Testis (tissue), 3 donors: ENCODE results near the gene CERK. TPM values are rescaled to one million over a fixed set of nuclear protein-coding genes. Genes with fewer than 3 reads are reported as not detected.

ENCODE experiments used
- DNase-seq: peaks from one replicate; pipeline ENCODE4 v3.0.0-alpha.2; 2019
- H3K27ac ChIP-seq, 2 donors: fragments of 200-600 bp; sonication (generic); one replicate each; pipeline ENCODE4 v1.5.1; 2019
- H3K27me3 ChIP-seq: fragments of 200-600 bp; sonication (generic); one replicate; pipeline ENCODE4 v1.5.1; 2019
- H3K36me3 ChIP-seq: fragments of 200-600 bp; sonication (generic); one replicate; pipeline ENCODE4 v1.5.1; 2017; ENCODE audit warnings: low read depth; ENCODE audit errors: missing control alignments
- H3K4me1 ChIP-seq: fragments of 200-600 bp; sonication (generic); one replicate; pipeline ENCODE4 v1.5.1; 2019
- H3K4me3 ChIP-seq, 2 donors: fragments of 200-600 bp; sonication (generic); one replicate each; pipeline ENCODE4 v1.5.1; 2017 to 2019
- H3K9me3 ChIP-seq: fragments of 200-600 bp; sonication (generic); one replicate; pipeline ENCODE4 v1.5.1; 2017
- CTCF ChIP-seq, 3 experiments: fragments of 450-650 bp in 2 of 3; fragments of 200-600 bp in 1 of 3; sonication (generic) in 1 of 3; IDR thresholded peaks; one replicate each; pipeline ENCODE4 v1.5.1; 2016 to 2019; ENCODE audit warnings: antibody characterized with exemption in 3 of 3, mild to moderate bottlenecking in 2 of 3, moderate library complexity in 1 of 3
- POLR2A ChIP-seq: fragments of 450-650 bp; IDR thresholded peaks from one replicate; pipeline ENCODE4 v1.6.1; 2017; ENCODE audit warnings: antibody characterized with exemption, mild to moderate bottlenecking, moderate library complexity
- WGBS, 2 donors: methylation state at CpG; one replicate each; pipeline ENCODE4 v1.1.5; 2018; 5-methylcytosine and 5-hydroxymethylcytosine counted together
- intact Hi-C: fragments of 100-400 bp; cut with DNase I; formaldehyde crosslinking; loops from one replicate; pipeline ENCODE4 v1.15.1; 2023; ENCODE audit warnings: low total_unique reads
- polyA plus RNA-seq: library from polyadenylated mRNA; stranded (reverse); fragments of 350-450 nt; fragmentation: Illumina TruSeq; extraction: RNeasy Lipid Tissue Mini Kit (QIAGEN cat#74804); gene quantifications from one replicate; pipeline ENCODE4 v1.2.3, GENCODE V29; 2014; ENCODE audit warnings: low read depth, low replicate concordance; ENCODE audit not compliant: insufficient read depth
- total RNA-seq, 2 donors: library from RNA; depleted of rRNA; stranded (reverse); fragments of >200 nt; gene quantifications; one replicate each; pipeline ENCODE4 v1.2.3, GENCODE V29; 2016

Gene CERK
- total and polyA plus RNA-seq, 3 donors from 2014 or later = 14.0 to 21.3 (median 17.0) TPM

- Histone ChIP-seq H3K4me3 (no peak overlapping the region), H3K9me3 (no peaks in the 10 kb centered on the region), H3K36me3 (no peaks in the 10 kb centered on the region), H3K27ac (no peak overlapping the region), H3K4me1 (no peaks in the 10 kb centered on the region), H3K27me3 (no peaks in the 10 kb centered on the region)
- intact Hi-C loops = no loop called here
- 90 to 94% methylated on average over 8 to 14 of the region's 14 CpGs for WGBS, 2 donors
- no peak for DNase-seq
- no peak for TF ChIP-seq POLR2A
- no peak for TF ChIP-seq CTCF (IDR thresholded peaks at IDR 0.05)
Measured at GRCh38 chr22:46659059-46659790, 78.8 kb downstream of the CERK start.

GRCh38 chr22:46657996-46658947 is 79.8 kb downstream of the CERK start:
- 94 to 96% methylated on average over 28 to 37 of the region's 37 CpGs for WGBS, 2 donors
- Histone ChIP-seq H3K4me3 (no peak overlapping the region), H3K27ac (no peak overlapping the region), H3K9me3 (no peaks in the 10 kb centered on the region), H3K36me3 (no peaks in the 10 kb centered on the region), H3K27me3 (no peaks in the 10 kb centered on the region), H3K4me1 (no peaks in the 10 kb centered on the region)
- DNase-seq = no peak
- intact Hi-C loops = no loop called here
- TF ChIP-seq CTCF (IDR thresholded peaks at IDR 0.05) (no peak), POLR2A (no peak)

GRCh38 chr22:46657655-46657953 is 80.4 kb downstream of the CERK start:
- Histone ChIP-seq H3K27me3 (no peaks in the 10 kb centered on the region), H3K9me3 (no peaks in the 10 kb centered on the region), H3K4me3 (no peak overlapping the region), H3K27ac (no peak overlapping the region), H3K36me3 (no peaks in the 10 kb centered on the region), H3K4me1 (peaks cover 6% of the 10 kb centered on the region)
- intact Hi-C loops = no loop called here
- whole genome bisulfite sequencing, 2 donors = 94 to 96% methylated on average over 6 to 10 of the region's 10 CpGs
- TF ChIP-seq POLR2A (no peak), CTCF (IDR thresholded peaks at IDR 0.05) (no peak)
- no peak for DNase-seq

DNA sequence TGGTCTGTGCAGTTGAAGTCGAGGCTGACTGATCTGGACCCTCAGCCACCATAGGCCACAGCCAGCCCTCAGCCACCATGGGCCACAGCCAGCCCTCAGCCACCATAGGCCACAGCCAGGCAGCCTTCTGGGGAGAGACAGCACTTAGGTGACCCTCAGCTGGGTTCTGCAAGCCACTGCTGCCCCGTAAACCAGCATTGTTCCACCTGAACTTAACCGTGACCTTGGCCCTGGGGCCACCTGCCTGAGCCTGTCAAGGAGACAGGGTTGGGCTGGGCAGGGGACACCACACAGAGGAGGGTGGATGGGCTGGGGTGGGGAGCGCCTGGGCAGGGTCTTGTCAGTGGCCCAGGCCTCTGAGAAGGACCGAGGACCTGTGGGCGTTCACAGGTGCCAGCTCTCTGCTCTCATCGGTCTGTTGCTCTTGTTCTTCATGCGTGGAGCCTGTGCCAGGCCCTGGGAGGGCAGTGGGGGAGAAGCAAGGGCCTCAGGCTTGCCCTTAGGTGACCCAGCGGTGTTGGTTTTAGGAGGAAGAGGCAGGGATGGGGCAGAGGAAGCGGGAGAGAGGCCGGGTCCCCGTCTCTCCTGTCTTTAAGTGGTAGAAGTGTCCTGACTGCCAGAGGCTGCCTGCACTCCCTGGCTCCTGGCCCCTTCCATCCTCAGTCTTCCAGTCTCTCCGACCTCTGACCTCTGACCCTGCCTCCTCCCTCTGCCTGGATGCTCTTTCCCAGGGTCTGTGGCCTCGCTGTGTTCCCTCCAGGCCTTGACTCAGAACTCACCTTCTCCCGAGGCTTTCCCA is 81.0 kb downstream of the CERK start:
- intact Hi-C loops = no loop called here
- H3K27ac ChIP-seq = no peak overlapping the region
- WGBS, 2 donors = 92 to 94% methylated on average over 14 to 15 of the region's 15 CpGs
- H3K9me3 ChIP-seq = no peaks in the 10 kb centered on the region
- H3K27me3 ChIP-seq = no peaks in the 10 kb centered on the region
- no peak for TF ChIP-seq POLR2A
- no peak for TF ChIP-seq CTCF (IDR thresholded peaks at IDR 0.05)
- no peak for DNase-seq
- H3K4me1 ChIP-seq = peaks cover 10% of the 10 kb centered on the region
- no peak overlapping the region for H3K4me3 ChIP-seq
- H3K36me3 ChIP-seq = no peaks in the 10 kb centered on the region
